ENCODE data around the gene CMTM8.

CMTM8 gene

DNA sequence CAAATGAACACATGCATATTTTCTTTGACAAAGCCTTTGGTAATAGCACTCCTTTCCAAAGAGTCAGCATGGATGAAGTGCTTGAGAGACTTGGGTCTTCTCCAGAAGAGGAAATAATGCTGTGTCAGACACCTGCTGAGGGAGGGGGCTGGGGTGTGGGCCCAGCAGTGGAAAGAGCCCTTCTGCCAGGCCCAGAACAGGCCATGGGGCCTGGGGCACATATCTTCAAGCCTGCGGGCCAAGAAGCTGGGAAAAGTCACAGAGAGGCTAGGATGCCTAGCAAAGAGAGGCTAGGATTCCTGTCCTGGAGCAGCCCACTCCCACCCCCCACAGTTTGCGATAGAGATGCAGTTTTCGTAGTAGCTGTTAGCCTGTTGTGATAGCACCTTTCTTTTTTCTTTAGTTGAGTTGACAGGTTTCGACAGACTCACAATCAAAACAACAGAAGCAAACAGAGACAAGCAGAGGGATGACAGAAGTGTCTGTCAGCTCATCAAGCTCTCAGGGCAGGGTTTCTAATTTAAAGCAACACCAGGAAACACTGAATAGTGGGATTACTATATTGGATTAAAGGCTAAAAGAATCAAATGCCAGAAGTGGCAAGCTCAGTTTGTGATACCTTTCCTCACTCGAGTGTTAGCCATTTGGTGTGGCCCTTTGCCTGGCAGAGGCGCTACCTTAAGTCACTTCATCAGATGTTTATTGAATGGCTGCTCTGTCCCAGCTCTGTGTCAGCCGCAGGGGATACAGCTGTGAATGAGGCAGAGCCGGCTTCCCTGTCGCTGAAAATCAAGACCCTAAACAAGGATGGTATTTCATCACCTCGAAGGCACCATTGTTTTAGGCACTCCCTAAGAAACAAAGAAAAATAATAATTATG, 172.1 kb downstream of the CMTM8 start:
- DNase-seq (ENCODE audit: low spot score): no peak

DNA sequence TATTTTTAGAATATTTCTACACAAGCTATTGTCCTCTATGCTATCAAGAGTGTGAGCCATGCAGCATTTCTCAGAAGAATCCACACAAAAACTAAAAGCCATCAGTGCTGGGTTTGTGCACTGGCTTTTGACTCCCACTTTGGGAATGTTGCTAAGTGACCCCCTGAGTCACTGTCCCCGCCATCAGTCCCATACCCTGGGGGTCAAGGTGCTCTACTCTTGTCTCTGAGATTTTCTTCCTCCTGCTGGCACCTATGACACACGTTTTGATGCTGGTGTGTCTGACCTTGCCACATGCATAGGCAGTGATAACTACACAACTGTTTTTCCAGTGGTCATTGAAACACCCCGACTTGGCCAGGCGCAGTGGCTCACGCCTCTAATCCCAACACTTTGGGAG, 173.0 kb downstream of the CMTM8 start:
- no peak for DNase-seq (ENCODE audit: low spot score)

DNA sequence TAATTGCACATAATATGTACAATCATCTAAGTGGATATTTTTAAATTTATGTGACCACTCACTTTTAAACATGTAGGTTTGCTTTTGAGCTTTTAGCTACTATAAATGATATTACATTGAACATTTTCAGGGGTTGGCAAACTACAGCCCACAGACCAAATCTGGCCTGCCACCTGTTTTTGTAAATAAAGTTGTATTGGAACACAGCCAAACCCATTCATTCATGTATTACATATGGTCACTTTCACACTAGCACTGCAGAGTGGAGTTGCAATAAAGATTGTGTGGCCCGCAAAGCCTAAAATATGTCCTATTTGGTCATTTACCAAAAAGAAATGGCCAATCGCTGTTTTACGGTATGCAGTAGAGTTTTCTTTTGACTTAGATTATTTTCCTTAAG, 174.4 kb downstream of the CMTM8 start:
- no peak for DNase-seq (ENCODE audit: low spot score)

DNA sequence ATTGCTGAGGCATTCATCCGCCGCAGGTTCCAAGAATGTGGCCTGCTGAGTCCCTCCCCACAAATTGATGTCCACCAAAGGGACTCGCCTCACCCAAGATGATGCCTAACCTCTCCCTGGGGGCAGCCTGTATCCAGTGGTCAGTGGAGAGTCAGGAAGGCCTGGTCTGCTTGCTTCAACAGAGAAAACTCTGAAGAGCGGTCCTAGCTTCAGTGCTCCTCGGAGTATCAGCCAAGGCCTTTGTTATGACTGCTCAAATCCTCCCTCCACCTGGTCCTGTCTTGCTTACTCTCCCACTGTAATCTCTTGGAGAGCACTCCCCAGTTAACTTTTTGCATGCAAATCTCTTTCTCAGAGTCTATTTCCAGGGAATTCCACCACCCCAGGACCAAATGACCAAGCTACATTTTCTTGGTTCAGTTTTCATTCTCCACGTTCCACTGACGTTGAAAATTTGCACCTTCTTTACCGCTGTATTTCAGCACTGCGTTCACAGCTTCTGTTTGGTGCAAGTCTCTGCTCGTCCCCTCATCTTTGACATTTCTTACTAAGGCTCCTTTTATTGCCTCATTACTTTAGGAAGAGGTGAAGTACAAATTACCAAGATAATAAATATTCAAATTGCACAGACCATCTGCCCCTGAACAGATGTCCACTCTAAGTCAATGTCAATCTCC, 175.5 kb downstream of the CMTM8 start:
- DNase-seq (ENCODE audit: low spot score): no peak

DNA sequence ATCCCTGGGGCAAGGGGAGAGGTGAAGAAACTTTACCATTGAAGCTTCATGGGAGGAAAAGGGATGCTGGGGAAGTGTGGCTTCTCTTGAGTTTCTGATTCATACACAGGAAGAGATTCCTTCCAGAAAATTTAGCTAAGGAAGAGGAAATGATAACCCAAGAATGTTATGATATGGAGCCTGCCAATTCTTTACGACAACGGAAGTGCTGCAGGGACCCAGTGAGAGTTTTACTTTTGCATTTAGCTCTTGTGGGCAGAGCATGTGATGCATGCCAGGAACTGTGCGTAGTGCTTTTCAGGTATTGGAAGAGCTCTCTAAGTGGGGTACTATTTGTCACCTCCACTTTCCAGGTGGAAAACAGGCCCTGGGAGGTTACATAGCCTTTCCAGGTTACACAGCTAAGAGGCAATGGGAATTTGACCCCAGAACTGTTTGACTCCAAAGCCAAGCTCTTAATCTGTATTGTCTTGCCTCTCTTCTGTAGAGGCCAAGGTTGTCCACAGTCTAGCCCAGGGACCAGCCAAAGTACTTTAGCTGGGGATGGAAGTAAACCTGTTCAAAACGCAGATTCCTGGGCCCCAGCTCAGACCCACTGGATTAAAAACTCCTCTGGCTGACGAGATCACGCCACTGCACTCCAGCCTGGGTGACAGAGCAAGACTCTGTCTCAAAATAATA, 176.2 kb downstream of the CMTM8 start:
- no peak for DNase-seq (ENCODE audit: low spot score)

DNA sequence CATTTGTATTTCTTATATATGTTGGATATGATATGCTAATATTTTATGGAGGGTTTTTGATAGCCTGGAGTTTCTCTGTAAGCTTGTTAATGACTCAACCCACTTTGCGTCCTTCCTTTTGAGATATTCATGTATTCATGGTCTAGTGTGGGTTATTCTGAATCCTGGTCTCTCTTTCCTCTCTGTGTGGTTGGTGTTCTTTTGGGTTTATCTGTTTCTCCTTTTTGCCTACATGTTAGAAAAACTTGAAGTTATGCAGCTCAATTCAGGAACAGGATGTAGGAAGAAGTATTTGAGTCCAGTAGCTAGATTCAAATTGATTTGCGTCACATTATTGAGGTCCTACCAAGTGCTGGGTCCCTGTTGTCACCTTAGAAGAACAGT, 181.3 kb downstream of the CMTM8 start:
- DNase-seq (ENCODE audit: low spot score): no peak
